Fibroblast of mammary gland (primary cell): ENCODE data around the gene IBA57.

Experiments used
- DNase-seq: peaks from one replicate; pipeline ENCODE4 v3.0.0-alpha.2; 2010; ENCODE audit warnings: low read depth
- H3K4me3 ChIP-seq: 2 replicates; pipeline ENCODE4 v1.5.1; 2011; ENCODE audit warnings: low read depth, mild to moderate bottlenecking, low read length, moderate library complexity; ENCODE audit not compliant: control insufficient read depth
- CTCF ChIP-seq: conservative IDR thresholded peaks from 2 replicates; pipeline ENCODE4 v1.5.1; 2011; ENCODE audit warnings: low read depth, low read length, inconsistent platforms; ENCODE audit not compliant: control insufficient read depth, insufficient read depth

Gene IBA57

DNA sequence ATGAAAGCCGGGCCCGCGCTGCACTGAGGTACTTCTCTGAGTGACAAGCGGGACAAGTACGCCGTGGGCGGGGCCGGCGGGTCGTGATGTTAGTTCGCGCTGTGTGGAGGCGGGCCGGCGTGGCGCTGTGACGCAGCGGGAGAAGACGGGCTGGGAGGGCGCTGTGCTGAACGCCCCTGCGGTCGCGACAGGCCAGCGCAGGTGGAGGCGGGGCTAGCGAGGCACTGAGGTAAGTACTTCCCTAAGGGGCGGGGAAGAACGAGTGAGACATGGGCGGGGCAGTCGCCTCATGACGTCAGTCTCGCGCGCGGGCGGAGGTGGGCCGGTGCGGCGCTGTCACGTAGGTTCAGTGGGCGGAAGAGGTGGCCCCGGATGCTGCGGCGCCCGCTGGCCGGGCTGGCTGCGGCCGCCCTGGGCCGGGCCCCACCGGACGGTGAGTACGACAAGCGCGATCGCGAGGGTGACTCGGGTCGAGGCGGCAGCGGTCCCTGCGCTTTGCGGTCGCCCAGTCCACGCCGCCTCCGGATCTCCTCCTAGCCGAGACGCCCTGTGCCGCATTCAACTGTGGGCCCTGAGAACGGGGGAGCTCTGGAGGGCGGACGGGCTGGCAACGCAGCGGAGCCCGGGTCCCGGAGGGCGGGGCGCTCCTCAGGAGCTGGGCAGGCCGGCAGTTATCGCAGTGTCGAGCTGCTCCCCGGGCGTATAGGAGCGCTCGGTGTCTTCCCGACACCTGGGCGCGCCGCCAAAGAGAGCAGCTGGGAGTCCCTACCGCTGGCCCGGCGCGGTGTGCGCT lies 25.5 kb upstream of the IBA57 start, which contains the start of gene GUK1:
Gene GUK1, plus strand, starts transcription at position 349 of the 793 bp plus-strand sequence. Its CDS starts 24 bp downstream, at position 373.
- no peak for TF ChIP-seq CTCF
- peak within 1 kb of the TSS; percentile 89 for H3K4me3 ChIP-seq
- DNase-seq, result peak; percentile 99

- no peak for DNase-seq
Observed at GRCh38 chr1:228140724-228141225, 24.8 kb upstream of the IBA57 start.

DNA sequence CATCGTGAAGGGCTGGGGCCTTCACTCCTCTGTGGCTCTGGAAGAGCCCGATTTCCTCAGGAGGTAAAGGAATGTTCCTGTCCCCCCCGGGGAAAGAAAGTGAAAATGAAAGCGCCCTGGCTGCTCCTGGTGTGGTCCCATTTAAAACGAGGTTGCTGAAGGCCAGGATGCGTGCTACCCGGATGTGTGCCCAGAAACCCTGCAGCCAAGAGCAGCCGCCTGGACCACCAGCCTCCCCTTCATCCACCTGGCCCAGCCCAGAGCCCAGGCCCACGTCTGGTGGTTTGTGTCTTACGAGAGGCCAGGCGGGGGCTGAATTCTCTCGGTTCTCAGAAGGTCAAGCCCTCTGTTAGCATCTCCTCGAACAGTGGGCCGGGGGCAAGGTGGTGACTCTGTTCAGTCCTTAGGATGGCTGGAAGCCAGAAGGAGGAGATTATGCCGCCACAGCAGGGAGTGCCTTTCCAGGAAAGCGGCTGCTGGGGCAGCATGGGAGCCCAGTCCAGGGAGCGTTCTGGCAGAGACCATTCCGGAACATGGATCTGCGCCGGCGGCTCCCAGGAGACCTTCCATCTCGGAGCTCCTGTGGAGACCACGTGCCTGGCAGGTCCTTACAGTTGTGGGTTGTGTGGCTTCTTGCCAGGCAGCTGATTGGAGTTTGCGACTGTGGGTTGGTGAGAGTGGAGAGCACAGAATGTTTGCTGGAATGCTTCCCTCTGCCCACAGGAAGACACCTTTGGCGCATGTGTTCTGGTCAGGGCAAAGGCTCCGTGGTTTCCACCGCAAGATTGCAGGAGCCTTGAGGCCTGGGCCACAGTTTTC lies 24.2 kb upstream of the IBA57 start:
- TF ChIP-seq CTCF, result no peak
- H3K4me3 ChIP-seq, result peak overlapping the region; percentile 89
- DNase-seq, result peak; percentile 88

More at GRCh38 chr1:228140724-228141225, 24.8 kb upstream of the IBA57 start:
- TF ChIP-seq CTCF, result no peak
- H3K4me3 ChIP-seq, result peak overlapping the region; percentile 89

DNA sequence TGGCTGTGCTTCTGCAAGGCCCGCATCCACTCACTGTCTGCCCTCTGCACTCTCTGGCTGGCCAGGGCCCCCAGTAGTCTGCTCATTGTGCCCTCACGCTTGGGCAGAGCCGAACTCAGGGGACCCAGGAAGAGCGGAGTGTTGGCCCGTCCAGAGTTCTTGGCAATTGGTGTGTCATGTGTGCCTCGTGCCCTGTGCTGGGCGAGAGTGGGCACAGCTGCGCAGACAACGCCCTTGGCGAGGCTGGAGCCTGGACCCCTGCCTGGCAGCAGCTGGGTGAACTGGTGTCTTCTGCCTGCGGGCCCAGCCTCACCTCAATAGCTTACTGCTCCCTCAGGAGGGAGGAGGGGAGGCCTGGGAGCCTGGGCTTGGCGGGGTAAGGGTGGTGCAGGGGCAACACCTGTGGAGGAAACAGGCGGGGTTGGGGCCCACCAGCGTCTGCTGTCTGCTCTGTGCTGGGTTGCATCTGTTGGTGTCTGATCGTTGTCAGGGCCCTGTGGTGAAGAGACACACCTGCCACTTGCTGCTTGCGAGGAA lies 23.4 kb upstream of the IBA57 start:
- peak overlapping the region; percentile 89 for H3K4me3 ChIP-seq
- no peak for TF ChIP-seq CTCF
- no peak for DNase-seq

GRCh38 chr1:228142701-228143136 lies 22.9 kb upstream of the IBA57 start:
- no peak for TF ChIP-seq CTCF
- no peak overlapping the region for H3K4me3 ChIP-seq
- DNase-seq, result no peak

DNA sequence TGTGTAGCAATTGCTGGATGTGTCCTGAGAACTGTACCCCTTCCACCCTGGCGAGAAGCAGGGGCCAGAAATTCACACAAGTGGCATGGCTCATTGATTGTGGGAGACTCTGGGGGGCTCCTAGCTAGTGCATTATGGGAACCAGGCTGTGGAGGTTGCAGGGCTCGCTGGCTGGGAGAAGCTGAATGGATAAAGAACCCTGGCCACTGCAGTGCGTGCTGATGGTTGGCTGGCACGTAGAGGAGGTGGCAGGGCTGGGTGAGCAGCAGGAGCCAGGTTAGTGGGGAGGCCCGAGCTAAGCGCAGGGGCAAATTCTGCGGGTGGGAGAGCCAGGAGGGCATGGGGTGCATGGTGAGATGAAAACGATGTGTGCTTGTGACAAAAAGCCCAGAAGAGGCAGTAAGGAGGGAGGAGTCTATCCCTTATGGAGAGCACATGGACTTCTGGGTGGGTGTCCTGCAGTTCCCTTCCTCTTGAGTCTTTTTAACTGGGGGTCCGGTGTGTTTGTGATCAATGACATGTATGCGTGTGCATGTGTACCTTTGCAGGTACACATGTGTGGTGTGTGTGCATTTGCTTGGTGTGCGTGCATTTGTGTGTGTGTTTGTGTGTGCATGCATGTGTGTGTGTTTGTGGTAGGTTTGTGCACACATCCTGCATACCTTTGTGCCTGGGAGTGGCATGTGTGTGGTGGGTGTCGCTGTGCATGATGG lies 22.0 kb upstream of the IBA57 start:
- H3K4me3 ChIP-seq, result no peak overlapping the region
- TF ChIP-seq CTCF, result no peak
- no peak for DNase-seq
